ENCODE data around the gene CTDP1. TPM values are rescaled to one million over a fixed set of nuclear protein-coding genes. Genes with fewer than 3 reads are reported as not detected.

Gene CTDP1, protein sequence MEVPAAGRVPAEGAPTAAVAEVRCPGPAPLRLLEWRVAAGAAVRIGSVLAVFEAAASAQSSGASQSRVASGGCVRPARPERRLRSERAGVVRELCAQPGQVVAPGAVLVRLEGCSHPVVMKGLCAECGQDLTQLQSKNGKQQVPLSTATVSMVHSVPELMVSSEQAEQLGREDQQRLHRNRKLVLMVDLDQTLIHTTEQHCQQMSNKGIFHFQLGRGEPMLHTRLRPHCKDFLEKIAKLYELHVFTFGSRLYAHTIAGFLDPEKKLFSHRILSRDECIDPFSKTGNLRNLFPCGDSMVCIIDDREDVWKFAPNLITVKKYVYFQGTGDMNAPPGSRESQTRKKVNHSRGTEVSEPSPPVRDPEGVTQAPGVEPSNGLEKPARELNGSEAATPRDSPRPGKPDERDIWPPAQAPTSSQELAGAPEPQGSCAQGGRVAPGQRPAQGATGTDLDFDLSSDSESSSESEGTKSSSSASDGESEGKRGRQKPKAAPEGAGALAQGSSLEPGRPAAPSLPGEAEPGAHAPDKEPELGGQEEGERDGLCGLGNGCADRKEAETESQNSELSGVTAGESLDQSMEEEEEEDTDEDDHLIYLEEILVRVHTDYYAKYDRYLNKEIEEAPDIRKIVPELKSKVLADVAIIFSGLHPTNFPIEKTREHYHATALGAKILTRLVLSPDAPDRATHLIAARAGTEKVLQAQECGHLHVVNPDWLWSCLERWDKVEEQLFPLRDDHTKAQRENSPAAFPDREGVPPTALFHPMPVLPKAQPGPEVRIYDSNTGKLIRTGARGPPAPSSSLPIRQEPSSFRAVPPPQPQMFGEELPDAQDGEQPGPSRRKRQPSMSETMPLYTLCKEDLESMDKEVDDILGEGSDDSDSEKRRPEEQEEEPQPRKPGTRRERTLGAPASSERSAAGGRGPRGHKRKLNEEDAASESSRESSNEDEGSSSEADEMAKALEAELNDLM
- total RNA-seq = 13.8 and 20.4 TPM in 2 replicates
- polyA plus RNA-seq = 20.4 and 20.6 TPM in 2 replicates

GRCh38 chr18:79679552-79680099 lies at the start of gene CTDP1:
Gene CTDP1 (plus strand): TSS chr18:79679803. CDS start chr18:79679948, 145 bp downstream.
- Histone ChIP-seq H3K27me3 (no peaks in the 10 kb centered on the region), H3K79me2 (peaks cover 65% of the 10 kb centered on the region), H3K36me3 (replicated peaks; ENCODE audit: insufficient read depth, low read depth) (no peaks in the 10 kb centered on the region), H3K27ac (peak within 1 kb of the TSS; percentile 97), H3K4me3 (peak within 1 kb of the TSS; percentile 54), H3K9me3 (ENCODE audit: low read depth) (no peaks in the 10 kb centered on the region), H3K9me2 (replicated peaks; ENCODE audit: insufficient read depth) (no peaks in the 10 kb centered on the region), H3K4me1 (ENCODE audit: insufficient read depth) (peaks cover 19% of the 10 kb centered on the region), H4K20me1 (ENCODE audit: insufficient read depth, poor library complexity, severe bottlenecking) (peaks cover 8% of the 10 kb centered on the region), H2AFZ (peak within 1 kb of the TSS; percentile 56), H3K4me2 (peak within 1 kb of the TSS; percentile 88)
- WGBS (ENCODE audit: low lambda C conversion rate, missing lambda C conversion rate) = under 1% methylated on average over 87 of the region's 88 CpGs
- TF ChIP-seq, protein P1, sequence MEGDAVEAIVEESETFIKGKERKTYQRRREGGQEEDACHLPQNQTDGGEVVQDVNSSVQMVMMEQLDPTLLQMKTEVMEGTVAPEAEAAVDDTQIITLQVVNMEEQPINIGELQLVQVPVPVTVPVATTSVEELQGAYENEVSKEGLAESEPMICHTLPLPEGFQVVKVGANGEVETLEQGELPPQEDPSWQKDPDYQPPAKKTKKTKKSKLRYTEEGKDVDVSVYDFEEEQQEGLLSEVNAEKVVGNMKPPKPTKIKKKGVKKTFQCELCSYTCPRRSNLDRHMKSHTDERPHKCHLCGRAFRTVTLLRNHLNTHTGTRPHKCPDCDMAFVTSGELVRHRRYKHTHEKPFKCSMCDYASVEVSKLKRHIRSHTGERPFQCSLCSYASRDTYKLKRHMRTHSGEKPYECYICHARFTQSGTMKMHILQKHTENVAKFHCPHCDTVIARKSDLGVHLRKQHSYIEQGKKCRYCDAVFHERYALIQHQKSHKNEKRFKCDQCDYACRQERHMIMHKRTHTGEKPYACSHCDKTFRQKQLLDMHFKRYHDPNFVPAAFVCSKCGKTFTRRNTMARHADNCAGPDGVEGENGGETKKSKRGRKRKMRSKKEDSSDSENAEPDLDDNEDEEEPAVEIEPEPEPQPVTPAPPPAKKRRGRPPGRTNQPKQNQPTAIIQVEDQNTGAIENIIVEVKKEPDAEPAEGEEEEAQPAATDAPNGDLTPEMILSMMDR (IDR thresholded peaks at IDR 0.05; ENCODE audit: poor library complexity) = no peak
- no peak for TF ChIP-seq EZH2phosphoT487 (IDR thresholded peaks at IDR 0.05; ENCODE audit: low read depth, severe bottlenecking, unreplicated experiment)
- TF ChIP-seq EZH2 (IDR thresholded peaks at IDR 0.05; ENCODE audit: borderline replicate concordance) = no peak
- peak; percentile 98 for DNase-seq (ENCODE audit: low spot score)

- no peak for DNase-seq (ENCODE audit: low spot score)
- Histone ChIP-seq H3K79me2 (no peaks in the 10 kb centered on the region), H3K27me3 (no peaks in the 10 kb centered on the region), H3K9me2 (replicated peaks; ENCODE audit: insufficient read depth) (no peaks in the 10 kb centered on the region), H2AFZ (no peak overlapping the region), H3K27ac (no peak overlapping the region), H3K4me3 (no peak overlapping the region), H3K4me1 (ENCODE audit: insufficient read depth) (no peaks in the 10 kb centered on the region), H3K4me2 (no peak overlapping the region), H4K20me1 (ENCODE audit: insufficient read depth, poor library complexity, severe bottlenecking) (no peaks in the 10 kb centered on the region), H3K9me3 (ENCODE audit: low read depth) (no peaks in the 10 kb centered on the region), H3K36me3 (replicated peaks; ENCODE audit: insufficient read depth, low read depth) (no peaks in the 10 kb centered on the region)
- TF ChIP-seq, protein P1 (IDR thresholded peaks at IDR 0.05; ENCODE audit: poor library complexity) = no peak
- TF ChIP-seq EZH2phosphoT487 (IDR thresholded peaks at IDR 0.05; ENCODE audit: low read depth, severe bottlenecking, unreplicated experiment) = no peak
- no peak for TF ChIP-seq EZH2 (IDR thresholded peaks at IDR 0.05; ENCODE audit: borderline replicate concordance)
- 90% methylated on average over 36 of the region's 36 CpGs for WGBS (ENCODE audit: low lambda C conversion rate, missing lambda C conversion rate)
Observed at GRCh38 chr18:79630281-79631095, 49.1 kb upstream of the CTDP1 start.

DNA sequence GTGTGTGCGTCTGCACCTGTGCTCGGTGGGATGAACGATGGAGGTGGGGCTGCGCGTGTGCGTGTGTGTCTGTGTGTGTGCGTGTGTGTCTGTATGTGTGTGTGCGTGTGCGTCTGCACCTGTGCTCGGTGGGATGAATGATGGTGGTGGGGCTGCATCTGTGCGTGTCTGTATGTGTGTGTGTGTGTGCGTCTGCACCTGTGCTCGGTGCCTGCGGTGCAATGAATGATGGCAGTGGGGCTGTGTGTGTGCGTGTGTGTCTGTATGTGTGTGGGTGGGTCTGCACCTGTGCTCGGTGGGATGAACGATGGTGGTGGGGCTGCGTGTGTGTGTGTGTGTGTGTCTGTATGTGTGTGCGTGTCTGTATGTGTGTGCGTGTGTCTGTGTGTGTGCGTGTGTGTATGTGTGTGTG lies 48.5 kb upstream of the CTDP1 start:
- no peaks in the 10 kb centered on the region for H3K9me3 ChIP-seq (ENCODE audit: low read depth)
- H3K36me3 ChIP-seq (replicated peaks; ENCODE audit: insufficient read depth, low read depth) = no peaks in the 10 kb centered on the region
- H3K9me2 ChIP-seq (replicated peaks; ENCODE audit: insufficient read depth) = no peaks in the 10 kb centered on the region
- H3K4me2 ChIP-seq = no peak overlapping the region
- H3K4me1 ChIP-seq (ENCODE audit: insufficient read depth) = no peaks in the 10 kb centered on the region
- H4K20me1 ChIP-seq (ENCODE audit: insufficient read depth, poor library complexity, severe bottlenecking) = no peaks in the 10 kb centered on the region
- H3K27ac ChIP-seq = no peak overlapping the region
- no peaks in the 10 kb centered on the region for H3K27me3 ChIP-seq
- no peaks in the 10 kb centered on the region for H3K79me2 ChIP-seq
- H3K4me3 ChIP-seq = no peak overlapping the region
- TF ChIP-seq EZH2phosphoT487 (IDR thresholded peaks at IDR 0.05; ENCODE audit: low read depth, severe bottlenecking, unreplicated experiment) = no peak
- no peak for TF ChIP-seq EZH2 (IDR thresholded peaks at IDR 0.05; ENCODE audit: borderline replicate concordance)
- TF ChIP-seq, protein P1 (IDR thresholded peaks at IDR 0.05; ENCODE audit: poor library complexity) = no peak
- H2AFZ ChIP-seq = no peak overlapping the region
- no peak for DNase-seq (ENCODE audit: low spot score)
- 94% methylated on average over 20 of the region's 21 CpGs for WGBS (ENCODE audit: low lambda C conversion rate, missing lambda C conversion rate)

All from hepatocyte (in vitro differentiated cells).